A673 (cell line): ENCODE measurements around the gene RIMS3. TPM values are rescaled to one million over a fixed set of nuclear protein-coding genes. Genes with fewer than 3 reads are reported as not detected.
A peak's percentile ranks its signal among the peaks of the same experiment; 100 is the strongest.
"Not testable (repeated sequence)": the region's sequence is repeated elsewhere in the genome, so short reads cannot be mapped to it uniquely, and the experiment has no call there.

ENCODE experiments used
- BruUV-seq: library from RNA; stranded (reverse); fragments of 400-500 nt; replicated peaks from 2 replicates; lab custom pipeline; 2021; lab: Mats Ljungman, UMichigan
- CTCF ChIA-PET: fragments of 300-600 bp; sonication (Branson Sonifier 250); formaldehyde crosslinking; loops from one replicate; lab custom pipeline; 2022; ENCODE audit warnings: antibody characterized with exemption; lab: Charles Lee
- POLR2A ChIA-PET: fragments of 300-600 bp; sonication (Branson Sonifier 250); formaldehyde crosslinking; loops from one replicate; lab custom pipeline; 2022; ENCODE audit warnings: antibody characterized with exemption; ENCODE audit not compliant: low non-redundant PET; lab: Charles Lee
- DNase-seq: peaks from one replicate; pipeline ENCODE4 v3.0.0-alpha.2; 2015; ENCODE audit warnings: low spot score
- H3K27ac ChIP-seq: fragments of 200-600 bp; sonication (generic); 2 replicates; pipeline ENCODE4 v1.5.1; 2016; ENCODE audit warnings: mixed run types, low read depth, mild to moderate bottlenecking, mixed read lengths, antibody characterized with exemption, low read length; ENCODE audit not compliant: poor library complexity, severe bottlenecking
- H3K27me3 ChIP-seq: fragments of 200-600 bp; sonication (generic); replicated peaks from 2 replicates; pipeline ENCODE4 v1.6.1; 2017; ENCODE audit warnings: mixed run types, low read depth, mild to moderate bottlenecking, mixed read lengths, antibody characterized with exemption, low read length; ENCODE audit not compliant: insufficient read depth, poor library complexity
- H3K36me3 ChIP-seq: fragments of 200-600 bp; sonication (generic); 2 replicates; pipeline ENCODE4 v1.6.1; 2016; ENCODE audit warnings: mixed run types, mild to moderate bottlenecking, mixed read lengths, antibody characterized with exemption, low read length; ENCODE audit not compliant: insufficient read depth, poor library complexity, severe bottlenecking
- H3K4me1 ChIP-seq: fragments of 200-600 bp; sonication (generic); 2 replicates; pipeline ENCODE4 v1.6.1; 2017; ENCODE audit warnings: mixed run types, mild to moderate bottlenecking, mixed read lengths, antibody characterized with exemption, low read length; ENCODE audit not compliant: insufficient read depth, poor library complexity, severe bottlenecking
- H3K4me3 ChIP-seq: fragments of 200-600 bp; sonication (generic); 2 replicates; pipeline ENCODE4 v1.5.1; 2016; ENCODE audit warnings: low read depth, mixed run types, mild to moderate bottlenecking, mixed read lengths, low read length; ENCODE audit not compliant: poor library complexity, severe bottlenecking
- H3K9me3 ChIP-seq: fragments of 200-600 bp; sonication (generic); 2 replicates; pipeline ENCODE4 v1.6.1; 2016; ENCODE audit warnings: mixed run types, low read depth, mild to moderate bottlenecking, mixed read lengths, antibody characterized with exemption, low read length; ENCODE audit not compliant: poor library complexity, severe bottlenecking
- EZH2 ChIP-seq: fragments of 200-600 bp; sonication (generic); IDR thresholded peaks from 2 replicates; pipeline ENCODE4 v1.6.1; 2017; ENCODE audit warnings: borderline replicate concordance, low read depth, mild to moderate bottlenecking, mixed read lengths, antibody characterized with exemption, low read length; ENCODE audit not compliant: poor library complexity, severe bottlenecking
- intact Hi-C: fragments of 100-400 bp; cut with micrococcal nuclease; formaldehyde crosslinking; loops from one replicate; pipeline ENCODE4 v1.10.0; 2022; ENCODE audit not compliant: unreplicated experiment
- total RNA-seq: library from RNA; stranded (reverse); gene quantifications from 2 replicates; pipeline ENCODE4 v1.2.3, GENCODE V29; 2021
- TF ChIP-seq, protein P1 (sequence below): fragments of 300-800, 200-600 bp; sonication (generic); conservative IDR thresholded peaks from 2 replicates; pipeline ENCODE4 v1.5.1; 2017; ENCODE audit warnings: low read depth, mild to moderate bottlenecking, antibody characterized with exemption, low read length, moderate library complexity, mixed read lengths

Gene RIMS3
- total RNA-seq, 1 experiment from 2014 or later = 9.9 TPM

DNA sequence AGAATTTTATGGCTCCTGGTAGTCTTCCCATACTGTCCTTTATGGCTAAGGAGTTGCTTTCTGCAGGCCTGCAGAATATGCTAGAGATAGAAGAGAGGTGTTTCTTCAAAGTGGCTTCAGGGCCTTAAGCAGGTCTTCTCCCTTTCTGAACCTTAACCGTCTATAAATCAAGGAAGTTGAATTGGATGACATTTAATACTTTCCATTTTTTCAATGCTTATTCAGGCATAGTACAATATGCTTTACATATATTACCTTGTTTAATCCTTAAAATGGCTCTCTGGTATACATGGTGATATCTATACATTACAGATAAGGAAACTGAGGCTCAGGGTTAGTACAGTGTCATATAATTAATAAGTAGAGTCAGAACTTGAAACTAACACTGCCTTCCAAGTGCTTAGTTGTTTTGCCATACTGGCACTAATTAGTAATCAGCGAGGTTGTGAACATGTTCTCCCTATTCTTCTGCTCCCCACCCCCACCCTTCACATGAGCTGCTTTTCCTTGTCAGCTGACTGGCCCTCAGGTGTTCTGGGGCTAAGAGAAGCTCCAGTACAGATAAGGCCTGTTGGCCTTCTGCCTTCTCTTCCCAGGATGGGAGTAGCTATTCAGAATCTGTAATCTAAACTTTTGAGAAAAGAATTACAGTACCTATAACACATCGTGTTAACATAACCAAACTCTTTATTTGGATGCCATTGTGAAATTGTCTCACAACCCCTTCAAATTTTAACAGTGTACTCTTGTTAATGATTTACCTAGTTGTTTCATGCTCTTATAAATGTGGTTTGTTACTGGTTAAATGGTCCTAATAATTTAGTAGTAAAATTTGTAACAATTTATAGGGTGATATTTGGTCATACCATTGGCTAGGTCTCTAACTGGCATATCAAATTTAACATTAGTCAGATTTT is 39.6 kb upstream of the RIMS3 start:
- intact Hi-C loops = no loop called here
- no peak overlapping the region for H3K4me3 ChIP-seq
- H3K4me1 ChIP-seq = peaks cover 40% of the 10 kb centered on the region
- ChIA-PET POLR2A (interaction anchor here (0.7 kb wide), 1 partner anchor 42 kb away, joined by 5 read pairs; no protein-coding TSS in a partner anchor), CTCF (interaction anchor here (0.7 kb wide), 1 partner anchor 69 kb away, joined by 4 read pairs; no protein-coding TSS in a partner anchor)
- H3K27me3 ChIP-seq = no peaks in the 10 kb centered on the region
- BruUV-seq = no TSS peak
- H3K27ac ChIP-seq = no peak overlapping the region
- no peaks in the 10 kb centered on the region for H3K9me3 ChIP-seq
- no peak for DNase-seq
- no peaks in the 10 kb centered on the region for H3K36me3 ChIP-seq
- TF ChIP-seq, protein P1, sequence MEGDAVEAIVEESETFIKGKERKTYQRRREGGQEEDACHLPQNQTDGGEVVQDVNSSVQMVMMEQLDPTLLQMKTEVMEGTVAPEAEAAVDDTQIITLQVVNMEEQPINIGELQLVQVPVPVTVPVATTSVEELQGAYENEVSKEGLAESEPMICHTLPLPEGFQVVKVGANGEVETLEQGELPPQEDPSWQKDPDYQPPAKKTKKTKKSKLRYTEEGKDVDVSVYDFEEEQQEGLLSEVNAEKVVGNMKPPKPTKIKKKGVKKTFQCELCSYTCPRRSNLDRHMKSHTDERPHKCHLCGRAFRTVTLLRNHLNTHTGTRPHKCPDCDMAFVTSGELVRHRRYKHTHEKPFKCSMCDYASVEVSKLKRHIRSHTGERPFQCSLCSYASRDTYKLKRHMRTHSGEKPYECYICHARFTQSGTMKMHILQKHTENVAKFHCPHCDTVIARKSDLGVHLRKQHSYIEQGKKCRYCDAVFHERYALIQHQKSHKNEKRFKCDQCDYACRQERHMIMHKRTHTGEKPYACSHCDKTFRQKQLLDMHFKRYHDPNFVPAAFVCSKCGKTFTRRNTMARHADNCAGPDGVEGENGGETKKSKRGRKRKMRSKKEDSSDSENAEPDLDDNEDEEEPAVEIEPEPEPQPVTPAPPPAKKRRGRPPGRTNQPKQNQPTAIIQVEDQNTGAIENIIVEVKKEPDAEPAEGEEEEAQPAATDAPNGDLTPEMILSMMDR = no peak
- no peak for TF ChIP-seq EZH2

DNA sequence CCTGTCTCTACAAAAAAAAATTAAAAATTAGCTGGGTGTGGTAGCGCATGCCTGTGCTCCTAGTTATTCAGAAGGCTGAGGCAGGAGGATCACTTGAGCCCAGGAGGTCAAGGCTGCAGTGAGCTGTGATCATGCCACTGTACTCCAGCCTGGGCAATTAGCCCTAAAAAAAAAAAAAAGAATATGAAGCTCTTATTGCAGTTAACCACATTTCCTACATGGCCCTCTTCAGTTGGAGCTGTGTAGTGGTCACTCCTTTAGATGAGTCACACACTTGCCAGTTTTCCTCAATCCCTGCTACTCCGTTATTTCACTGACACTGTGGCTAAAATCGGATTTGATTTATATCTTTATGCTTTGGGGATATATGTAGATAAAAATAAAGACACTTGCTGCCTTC is 37.8 kb upstream of the RIMS3 start:
- BruUV-seq = no TSS peak
- Histone ChIP-seq H3K4me1 (peaks cover 53% of the 10 kb centered on the region), H3K27ac (no peak overlapping the region), H3K27me3 (no peaks in the 10 kb centered on the region), H3K4me3 (no peak overlapping the region), H3K9me3 (no peaks in the 10 kb centered on the region), H3K36me3 (no peaks in the 10 kb centered on the region)
- TF ChIP-seq, protein P1 = no peak
- TF ChIP-seq EZH2 = no peak
- ChIA-PET POLR2A (interaction anchor here (0.7 kb wide), 1 partner anchor 10 kb away, joined by 6 read pairs; no protein-coding TSS in a partner anchor), CTCF (no interaction called here)
- intact Hi-C loops = no loop called here
- DNase-seq = no peak

DNA sequence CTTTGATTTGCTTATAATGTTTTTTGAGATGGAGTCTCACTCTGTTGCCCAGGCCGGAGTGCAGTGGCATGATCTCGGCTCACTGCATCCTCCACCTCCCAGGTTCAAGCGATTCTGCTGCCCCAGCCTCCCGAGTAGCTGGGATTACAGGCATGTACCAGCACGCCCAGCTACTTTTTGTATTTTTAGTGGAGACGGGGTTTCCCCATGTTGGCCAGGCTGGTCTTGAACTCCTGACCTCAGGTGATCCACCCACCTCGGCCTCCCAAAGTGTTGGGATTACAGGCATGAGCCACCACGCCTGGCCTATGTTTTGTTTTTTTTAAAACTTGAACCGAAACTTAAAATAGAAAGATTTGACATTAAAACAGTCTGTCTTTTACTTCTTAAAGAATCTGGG is 37.3 kb upstream of the RIMS3 start:
- H3K36me3 ChIP-seq, BruUV-seq, H3K27me3 ChIP-seq, H3K4me3 ChIP-seq, intact Hi-C loops, CTCF ChIA-PET, H3K9me3 ChIP-seq, DNase-seq: not testable (repeated sequence)
- peak overlapping the region; percentile 53 for H3K27ac ChIP-seq
- POLR2A ChIA-PET = interaction anchor here (0.7 kb wide), 1 partner anchor 42 kb away, joined by 3 read pairs; no protein-coding TSS in a partner anchor
- peaks cover 52% of the 10 kb centered on the region for H3K4me1 ChIP-seq
